ENCODE results near the gene ELFN2. TPM values are rescaled to one million over a fixed set of nuclear protein-coding genes. Genes with fewer than 3 reads are reported as not detected.

Gene ELFN2
- polyA plus RNA-seq, 1 donor from 2014 or later: 4.4 TPM

- Histone ChIP-seq H3K9me2 (ENCODE audit: insufficient read depth, low read length) (no peaks in the 10 kb centered on the region), H3K36me3 (ENCODE audit: insufficient read depth, low read length) (no peaks in the 10 kb centered on the region), H2AFZ (ENCODE audit: low read depth, low read length) (no peak overlapping the region), H3K27me3 (ENCODE audit: insufficient read depth, low read depth, low read length) (peaks cover 38% of the 10 kb centered on the region), H3K4me2 (ENCODE audit: low read length) (no peak overlapping the region), H3K9me3 (ENCODE audit: low read length) (no peaks in the 10 kb centered on the region), H3K4me3 (ENCODE audit: low read length) (peak overlapping the region; percentile 63), H3K27ac (ENCODE audit: low read length) (no peak overlapping the region), H3K9ac (ENCODE audit: low read length) (peak overlapping the region; percentile 46), H4K20me1 (ENCODE audit: insufficient read depth) (no peaks in the 10 kb centered on the region), H3F3A (ENCODE audit: insufficient read depth, low read length, poor library complexity, severe bottlenecking) (no peaks in the 10 kb centered on the region), H3K79me2 (replicated peaks; ENCODE audit: insufficient read depth, low read length) (no peaks in the 10 kb centered on the region)
- TF ChIP-seq SMC3 (conservative IDR thresholded peaks at IDR 0.05; ENCODE audit: poor library complexity): no peak
- TF ChIP-seq RAD21 (conservative IDR thresholded peaks at IDR 0.05): no peak
- TF ChIP-seq EP300 (conservative IDR thresholded peaks at IDR 0.05; ENCODE audit: poor library complexity, severe bottlenecking): no peak
- TF ChIP-seq, protein P1, sequence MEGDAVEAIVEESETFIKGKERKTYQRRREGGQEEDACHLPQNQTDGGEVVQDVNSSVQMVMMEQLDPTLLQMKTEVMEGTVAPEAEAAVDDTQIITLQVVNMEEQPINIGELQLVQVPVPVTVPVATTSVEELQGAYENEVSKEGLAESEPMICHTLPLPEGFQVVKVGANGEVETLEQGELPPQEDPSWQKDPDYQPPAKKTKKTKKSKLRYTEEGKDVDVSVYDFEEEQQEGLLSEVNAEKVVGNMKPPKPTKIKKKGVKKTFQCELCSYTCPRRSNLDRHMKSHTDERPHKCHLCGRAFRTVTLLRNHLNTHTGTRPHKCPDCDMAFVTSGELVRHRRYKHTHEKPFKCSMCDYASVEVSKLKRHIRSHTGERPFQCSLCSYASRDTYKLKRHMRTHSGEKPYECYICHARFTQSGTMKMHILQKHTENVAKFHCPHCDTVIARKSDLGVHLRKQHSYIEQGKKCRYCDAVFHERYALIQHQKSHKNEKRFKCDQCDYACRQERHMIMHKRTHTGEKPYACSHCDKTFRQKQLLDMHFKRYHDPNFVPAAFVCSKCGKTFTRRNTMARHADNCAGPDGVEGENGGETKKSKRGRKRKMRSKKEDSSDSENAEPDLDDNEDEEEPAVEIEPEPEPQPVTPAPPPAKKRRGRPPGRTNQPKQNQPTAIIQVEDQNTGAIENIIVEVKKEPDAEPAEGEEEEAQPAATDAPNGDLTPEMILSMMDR (IDR thresholded peaks at IDR 0.05; ENCODE audit: poor library complexity, severe bottlenecking): no peak
- no peak for TF ChIP-seq REST (IDR thresholded peaks at IDR 0.05; ENCODE audit: borderline replicate concordance)
- TF ChIP-seq MXI1 (conservative IDR thresholded peaks at IDR 0.05; ENCODE audit: poor library complexity, severe bottlenecking): no peak
- TF ChIP-seq EZH2 (IDR thresholded peaks at IDR 0.05; ENCODE audit: borderline replicate concordance, insufficient read depth, low read length, poor library complexity, severe bottlenecking): no peak
- no peak for TF ChIP-seq TAF1 (IDR thresholded peaks at IDR 0.05; ENCODE audit: low read depth)
- TF ChIP-seq POLR2AphosphoS5 (IDR thresholded peaks at IDR 0.05): no peak
Measured at GRCh38 chr22:37325039-37325395, 102.3 kb downstream of the ELFN2 start.

DNA sequence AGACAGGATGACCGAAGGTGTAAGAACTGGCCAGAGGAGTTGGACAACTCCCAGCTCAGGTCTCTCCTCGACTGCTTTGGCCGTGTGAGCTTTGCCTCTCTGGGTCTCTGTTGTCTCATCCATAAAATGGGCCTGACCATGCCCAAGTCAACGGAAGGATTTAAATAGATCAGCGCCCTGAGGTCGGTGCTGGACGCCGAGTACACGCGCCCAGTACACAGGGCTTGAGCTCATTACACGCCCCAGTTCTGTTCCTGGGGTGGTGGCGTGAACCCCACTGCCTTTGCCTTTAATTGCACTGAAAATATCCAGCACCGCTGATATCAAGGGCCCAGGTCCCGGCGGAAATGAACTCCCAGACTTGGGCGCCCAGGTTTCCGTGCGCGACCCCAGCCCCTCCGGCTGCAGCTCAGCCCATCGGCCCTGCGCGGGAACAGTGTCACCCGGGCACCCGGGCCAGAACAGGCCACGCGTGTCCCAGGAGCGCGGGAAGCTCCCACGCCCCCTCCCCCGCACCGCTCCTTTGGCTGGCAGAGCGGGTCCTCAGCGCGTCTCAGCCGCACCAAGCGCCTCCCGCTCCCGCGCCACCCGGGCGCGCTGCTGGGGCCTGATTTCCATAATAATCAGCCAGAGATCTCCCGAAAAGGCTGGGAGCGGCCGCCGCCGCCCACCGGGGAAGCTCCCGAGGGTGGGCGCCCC lies 102.8 kb downstream of the ELFN2 start:
- Histone ChIP-seq H3K9ac (ENCODE audit: low read length) (peak overlapping the region; percentile 46), H2AFZ (ENCODE audit: low read depth, low read length) (no peak overlapping the region), H3K9me2 (ENCODE audit: insufficient read depth, low read length) (no peaks in the 10 kb centered on the region), H3K27me3 (ENCODE audit: insufficient read depth, low read depth, low read length) (peaks cover 38% of the 10 kb centered on the region), H3F3A (ENCODE audit: insufficient read depth, low read length, poor library complexity, severe bottlenecking) (no peaks in the 10 kb centered on the region), H3K27ac (ENCODE audit: low read length) (no peak overlapping the region), H3K36me3 (ENCODE audit: insufficient read depth, low read length) (no peaks in the 10 kb centered on the region), H4K20me1 (ENCODE audit: insufficient read depth) (no peaks in the 10 kb centered on the region), H3K9me3 (ENCODE audit: low read length) (no peaks in the 10 kb centered on the region), H3K4me3 (ENCODE audit: low read length) (peak overlapping the region; percentile 63), H3K79me2 (replicated peaks; ENCODE audit: insufficient read depth, low read length) (no peaks in the 10 kb centered on the region), H3K4me2 (ENCODE audit: low read length) (no peak overlapping the region)
- TF ChIP-seq REST (IDR thresholded peaks at IDR 0.05; ENCODE audit: borderline replicate concordance): peak; percentile 29
- no peak for TF ChIP-seq EP300 (conservative IDR thresholded peaks at IDR 0.05; ENCODE audit: poor library complexity, severe bottlenecking)

All from neural cell (in vitro differentiated cells).